NCI-H2227 (cell line): ENCODE measurements around the gene SLC49A3.

Source experiments
- DNase-seq: peaks from one replicate; lab custom pipeline; 2025; ENCODE audit not compliant: unreplicated experiment; lab: John Stamatoyannopoulos, UW

SLC49A3 gene

DNA sequence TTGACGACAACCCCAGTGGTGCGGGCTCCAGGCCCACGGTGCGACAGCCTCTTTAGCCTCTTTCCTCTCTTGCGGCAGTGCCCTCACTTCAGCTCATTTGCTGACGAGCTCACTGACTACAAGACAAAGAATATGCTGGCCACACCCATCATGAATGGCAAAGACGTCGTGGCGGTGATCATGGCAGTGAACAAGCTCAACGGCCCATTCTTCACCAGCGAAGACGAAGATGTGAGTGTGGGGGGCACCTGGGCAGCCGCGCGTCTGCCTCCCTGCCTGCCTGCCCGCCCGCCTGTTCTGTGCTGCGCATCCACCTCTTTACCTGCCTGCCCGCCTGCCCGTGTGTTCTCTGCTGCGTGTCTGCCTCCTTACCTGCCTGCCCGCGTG is 54.4 kb downstream of the SLC49A3 start:
- no peak for DNase-seq

GRCh38 chr4:633976-634598 is 54.9 kb downstream of the SLC49A3 start:
- DNase-seq: no peak

DNA sequence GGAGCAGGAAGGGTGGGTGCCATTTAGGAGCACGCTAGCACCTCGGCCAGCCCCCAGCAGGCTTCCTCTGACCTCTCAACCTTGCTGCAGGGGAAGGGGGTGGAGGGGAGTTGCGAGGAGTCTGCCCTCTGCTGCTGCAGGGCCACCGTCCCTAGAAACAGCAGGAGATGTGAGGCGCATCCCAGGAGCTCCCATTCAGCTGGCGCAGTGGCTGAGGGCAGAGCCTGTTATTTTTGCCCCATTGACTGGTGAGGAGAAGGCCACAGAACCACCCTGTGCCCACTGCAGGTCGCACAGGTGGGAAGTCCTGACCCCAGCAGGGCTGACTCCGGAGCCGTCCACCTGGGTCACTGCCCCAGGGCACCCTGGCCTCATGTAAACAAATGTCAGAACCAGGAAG is 55.5 kb downstream of the SLC49A3 start:
- no peak for DNase-seq

DNA sequence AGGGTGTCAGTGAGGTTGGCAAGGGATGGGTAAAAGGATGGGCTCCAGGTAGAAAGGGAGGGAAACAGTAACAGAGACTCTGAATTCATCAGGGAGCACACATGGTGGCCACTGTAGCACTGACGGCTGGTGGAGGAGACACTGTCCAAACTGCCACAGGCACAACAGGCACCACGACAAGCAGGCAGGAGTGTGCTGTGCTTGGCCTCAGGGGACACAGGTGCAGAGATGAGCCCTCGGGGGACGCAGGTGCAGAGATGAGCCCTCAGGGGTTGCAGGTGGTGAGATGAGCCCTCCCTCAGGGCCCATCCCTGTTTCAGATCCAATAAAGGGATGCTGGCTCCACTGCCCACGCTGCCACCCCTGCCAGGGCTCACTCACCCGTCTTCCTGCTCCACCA is 56.0 kb downstream of the SLC49A3 start:
- no peak for DNase-seq

DNA sequence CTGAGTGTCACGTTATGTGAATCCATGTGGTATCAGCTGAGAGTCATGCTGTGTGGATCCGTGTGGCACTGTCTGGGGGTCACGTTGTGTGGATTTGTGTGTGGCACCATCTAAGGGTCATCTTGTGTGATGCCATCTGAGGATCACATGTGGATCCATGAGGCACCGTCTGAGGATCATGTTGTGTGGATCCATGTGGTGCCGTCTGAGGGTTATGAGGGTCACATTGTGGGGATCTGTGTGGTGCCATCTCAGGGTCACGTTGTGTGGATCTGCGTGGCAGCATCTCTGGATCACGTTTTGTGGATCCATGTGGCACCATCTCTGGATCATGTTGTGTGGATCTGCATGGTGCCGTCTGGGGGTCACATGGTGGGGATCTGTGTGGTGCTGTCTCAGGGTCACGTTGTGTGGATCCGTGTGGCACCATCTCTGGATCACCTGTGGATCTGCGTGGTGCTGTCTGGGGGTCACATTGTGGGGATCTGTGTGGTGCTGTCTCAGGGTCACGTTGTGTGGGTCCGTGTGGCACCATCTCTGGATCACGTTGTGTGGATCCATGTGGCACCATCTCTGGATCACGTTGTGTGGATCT is 56.7 kb downstream of the SLC49A3 start:
- no peak for DNase-seq
